GM21390 (cell line): Measurements from ENCODE around the gene HDGFL3.
"Not testable (repeated sequence)": the region's sequence is repeated elsewhere in the genome, so short reads cannot be mapped to it uniquely, and the experiment has no call there.

Experiments used
- ATAC-seq: cut with Tn5 transposase; IDR thresholded peaks from one replicate; pipeline ENCODE4 v1.9.1; 2021; ENCODE audit not compliant: unreplicated experiment

Gene HDGFL3

DNA sequence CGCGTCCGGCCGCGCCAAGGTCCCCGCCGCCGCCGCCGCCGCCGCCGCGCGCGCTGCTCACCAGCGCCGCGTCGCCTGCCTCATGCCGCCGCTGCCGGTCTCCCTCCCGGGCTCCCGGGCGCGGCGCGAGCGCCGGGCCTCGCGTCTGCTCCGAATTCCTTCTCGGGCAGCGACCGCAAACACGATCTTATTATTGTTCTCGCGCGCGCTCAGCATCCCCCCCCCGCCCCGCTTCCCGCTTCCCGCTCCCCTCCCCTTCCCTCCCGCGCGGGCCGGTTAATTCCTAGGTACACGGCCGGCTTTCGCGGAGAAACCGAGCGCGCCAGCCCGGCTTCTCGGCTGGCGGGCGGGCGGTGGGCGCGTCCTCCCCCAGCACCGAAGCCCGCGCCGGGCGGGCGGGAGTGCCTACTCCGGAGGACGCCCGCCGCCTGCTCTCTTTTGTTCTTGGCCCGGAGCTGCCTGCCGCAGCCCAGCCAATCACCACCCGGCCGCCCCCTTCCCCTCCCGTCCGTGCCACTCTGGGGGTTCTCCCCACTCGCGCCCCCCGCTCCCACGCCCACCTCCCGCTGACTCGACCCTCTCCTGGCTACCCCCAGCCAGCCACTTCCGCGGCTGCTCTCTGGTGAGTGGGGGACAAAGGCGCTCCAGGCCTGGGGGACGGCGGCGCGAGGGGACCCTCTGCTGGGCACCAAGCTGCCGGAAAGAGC is at the start of gene HDGFL3:
Gene HDGFL3 (minus strand): TSS at position 164 of the 707 bp plus-strand sequence. CDS start 409 bp downstream, outside the sequence.
- ATAC-seq, result peak; percentile 42

DNA sequence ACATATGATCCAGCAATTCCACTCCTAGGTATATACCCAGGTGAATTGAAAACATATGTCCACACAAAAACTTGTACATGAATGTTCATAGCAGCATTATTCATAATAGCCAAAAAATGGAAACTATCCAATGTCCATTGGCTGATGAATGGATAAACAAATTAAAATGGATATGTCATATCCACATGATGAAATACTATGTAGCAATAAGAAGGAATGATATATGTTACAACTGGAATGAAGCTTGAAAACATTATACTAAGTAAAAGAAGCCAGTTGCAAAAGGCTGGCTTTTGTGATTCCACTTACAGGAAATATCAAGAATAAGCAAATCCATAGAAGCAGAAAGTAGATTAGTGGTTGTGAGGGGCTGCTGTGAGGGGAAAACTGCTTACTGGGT is 43.2 kb upstream of the HDGFL3 start:
- ATAC-seq, result no peak

DNA sequence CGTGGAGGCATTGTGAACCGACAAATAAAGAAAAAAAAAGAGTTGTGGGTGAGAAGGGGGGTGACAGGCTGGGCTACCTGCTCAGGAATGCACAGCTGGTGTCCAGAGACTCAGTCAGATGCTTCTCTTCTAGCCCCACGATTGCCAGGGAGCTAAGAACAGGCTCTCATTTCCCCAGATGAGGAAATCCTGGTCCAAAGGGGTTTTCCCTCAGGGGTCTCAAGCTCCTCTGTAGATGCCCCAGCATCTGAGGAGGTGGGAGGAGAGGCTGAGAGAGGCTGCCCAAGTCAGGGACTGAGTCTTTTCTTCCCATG is 41.4 kb upstream of the HDGFL3 start:
- no peak for ATAC-seq

DNA sequence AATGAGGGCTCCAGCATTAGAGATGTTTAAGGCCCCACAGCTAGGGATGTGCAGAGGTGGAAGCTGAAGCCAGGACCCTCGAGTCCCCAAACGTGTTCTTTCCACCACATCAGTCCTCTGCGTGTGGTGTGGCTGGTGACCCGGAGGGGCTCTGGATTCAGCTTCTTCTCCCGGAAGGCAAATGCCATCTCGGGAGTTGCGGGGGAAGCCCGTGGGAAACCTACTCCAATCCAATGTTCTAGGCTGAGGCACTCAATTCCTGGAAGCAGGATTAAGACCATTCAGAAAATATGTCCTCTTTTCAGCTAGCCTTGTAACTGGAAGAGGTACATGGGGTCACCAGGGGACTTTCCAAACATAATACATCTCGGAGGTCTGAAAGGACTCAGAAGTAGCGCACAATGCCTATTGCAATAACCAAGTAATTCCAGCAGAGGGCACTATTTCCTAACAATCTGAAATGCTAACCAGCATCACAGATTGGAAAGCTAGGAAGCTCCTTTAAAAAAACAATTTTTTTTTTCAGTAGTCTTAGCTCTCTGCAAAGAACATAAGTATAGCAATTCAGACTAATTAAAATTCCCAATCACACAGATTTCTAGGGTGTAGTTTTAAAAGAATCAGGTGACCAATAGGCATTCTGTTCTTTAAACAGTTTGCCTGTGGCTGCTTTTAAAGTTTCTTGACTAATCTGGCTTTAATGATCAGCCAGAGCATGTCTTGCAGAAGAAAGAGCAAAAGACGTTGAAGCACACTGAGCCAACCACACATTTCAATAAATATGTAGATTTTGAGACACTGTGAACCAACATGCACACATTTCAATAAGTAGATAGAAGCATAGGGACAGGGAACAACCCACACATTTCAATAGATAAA is 40.8 kb upstream of the HDGFL3 start:
- no peak for ATAC-seq

DNA sequence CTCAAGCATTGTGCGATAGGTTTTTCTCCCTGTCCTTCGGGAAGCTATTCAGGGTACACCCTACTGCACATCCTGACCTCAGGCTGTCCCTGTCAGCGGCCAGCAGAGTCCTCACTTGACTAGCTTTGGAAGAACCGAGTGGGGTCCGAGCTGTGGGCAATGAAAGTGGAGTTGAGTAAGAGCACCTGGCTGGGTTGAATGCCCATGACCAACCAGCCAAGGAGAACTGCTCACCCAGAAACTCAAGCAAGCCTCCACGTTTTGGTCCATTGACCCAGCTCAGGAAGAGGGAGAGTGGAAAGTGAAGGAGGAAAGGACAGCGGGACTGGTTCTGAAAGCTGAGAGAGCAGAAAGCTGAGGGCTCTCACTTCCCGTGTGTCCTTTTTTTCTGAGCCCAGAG is 36.0 kb upstream of the HDGFL3 start:
- no peak for ATAC-seq

GRCh38 chr15:83230242-83230641 is 22.6 kb upstream of the HDGFL3 start:
- no peak for ATAC-seq

DNA sequence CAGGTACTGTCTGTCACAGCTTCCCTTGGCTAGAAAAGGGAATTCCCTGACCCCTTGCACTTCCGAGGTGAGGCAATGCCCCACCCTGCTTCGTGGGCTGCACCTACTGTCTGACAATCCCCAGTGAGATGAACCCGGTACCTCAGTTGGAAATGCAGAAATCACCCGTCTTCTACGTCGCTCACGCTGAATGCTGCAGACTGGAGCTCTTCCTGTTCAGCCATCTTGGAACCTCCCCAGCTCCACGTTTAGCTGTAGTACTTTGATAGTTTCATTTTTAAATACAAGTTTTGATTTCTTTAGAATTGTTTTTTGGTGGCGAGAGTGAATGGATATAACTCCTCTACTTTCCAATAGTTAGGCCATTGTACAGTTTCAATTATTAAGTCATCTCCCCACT is 17.8 kb upstream of the HDGFL3 start:
- ATAC-seq, result no peak

DNA sequence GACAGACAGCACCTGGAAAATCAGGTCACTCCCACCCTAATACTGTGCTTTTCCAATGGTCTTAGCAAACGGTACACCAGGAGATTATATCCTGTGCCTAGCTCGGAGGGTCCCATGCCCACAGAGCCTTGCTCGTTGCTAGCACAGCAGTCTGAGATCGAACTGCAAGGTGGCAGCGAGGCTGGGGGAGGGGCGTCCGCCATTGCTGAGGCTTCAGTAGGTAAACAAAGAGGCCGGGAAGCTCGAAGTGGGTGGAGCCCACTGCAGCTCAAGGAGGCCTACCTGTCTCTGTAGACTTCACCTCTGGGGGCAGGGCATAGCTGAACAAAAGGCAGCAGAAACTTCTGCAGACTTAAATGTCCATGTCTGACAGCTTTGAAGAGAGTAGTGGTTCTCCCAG is 14.2 kb upstream of the HDGFL3 start:
- not testable (repeated sequence) for ATAC-seq

- no peak for ATAC-seq
Observed at GRCh38 chr15:83219026-83219425, 11.4 kb upstream of the HDGFL3 start.

DNA sequence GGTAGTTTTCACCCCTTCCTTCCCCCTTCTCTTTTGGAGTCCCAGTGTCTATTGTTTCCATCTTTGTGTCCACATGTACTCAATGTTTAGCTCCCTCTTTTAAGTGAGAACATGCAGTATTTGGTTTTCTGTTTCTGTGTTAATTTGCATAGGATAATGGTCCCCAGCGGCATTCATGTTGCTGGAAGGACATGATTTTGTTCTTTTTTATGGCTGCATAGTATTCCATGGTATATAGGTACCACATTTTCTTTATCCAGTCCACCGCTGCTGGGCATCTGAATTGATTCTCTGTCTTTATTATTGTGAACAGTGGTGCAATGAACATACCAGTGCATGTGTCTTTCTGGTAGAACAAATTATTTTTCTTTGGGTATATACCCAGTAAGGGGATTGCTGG is 7.7 kb upstream of the HDGFL3 start:
- ATAC-seq, result no peak

DNA sequence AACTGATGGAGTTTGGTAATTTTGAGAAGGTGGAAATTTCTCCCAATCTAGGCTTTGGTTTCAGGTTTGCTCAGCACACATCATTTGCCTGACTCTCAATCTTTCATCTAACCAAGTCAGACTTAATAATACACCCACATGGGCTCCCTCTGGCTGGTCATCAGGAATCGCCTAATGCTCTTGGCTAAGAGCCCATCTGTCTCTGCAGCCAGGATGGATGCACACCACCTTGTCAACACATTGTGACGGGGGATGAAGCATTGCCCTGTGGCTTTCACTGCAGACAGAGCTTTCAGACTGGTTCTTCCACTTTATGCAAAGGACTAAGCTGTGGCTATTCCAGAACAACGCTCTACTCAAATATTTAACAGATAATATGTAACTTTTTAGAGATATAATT is 3.0 kb upstream of the HDGFL3 start:
- ATAC-seq, result no peak

- ATAC-seq, result no peak
Observed at GRCh38 chr15:83209333-83209732, 1.7 kb upstream of the HDGFL3 start.

- ATAC-seq, result no peak
Observed at GRCh38 chr15:83208367-83208661, 691 bp upstream of the HDGFL3 start.

- peak; percentile 31 for ATAC-seq
Observed at GRCh38 chr15:83207009-83207659, 489 bp downstream of the HDGFL3 start.

DNA sequence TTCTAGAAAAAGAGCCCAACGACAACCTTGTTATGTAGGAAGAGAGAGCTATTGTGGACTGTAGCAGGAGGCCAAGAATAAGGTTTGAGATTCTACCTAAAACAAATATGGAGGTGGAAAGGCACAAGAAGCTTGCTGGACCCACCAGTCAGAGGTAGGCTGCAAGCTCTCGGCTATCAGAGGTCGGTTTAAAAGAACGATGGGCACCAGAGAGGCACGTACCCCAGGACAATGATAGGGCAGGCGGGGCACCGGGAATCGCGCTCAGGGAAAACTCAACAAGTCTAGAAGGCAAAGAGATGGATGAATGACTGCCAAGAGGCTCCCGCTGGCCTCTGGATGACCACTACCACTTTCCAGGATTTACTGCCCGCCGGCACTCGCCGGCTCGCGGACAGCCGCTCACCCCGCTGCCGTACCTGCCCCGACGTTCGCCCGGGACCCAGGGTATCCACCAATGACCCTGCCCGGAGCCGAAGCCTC is 1.1 kb downstream of the HDGFL3 start:
- ATAC-seq, result no peak

DNA sequence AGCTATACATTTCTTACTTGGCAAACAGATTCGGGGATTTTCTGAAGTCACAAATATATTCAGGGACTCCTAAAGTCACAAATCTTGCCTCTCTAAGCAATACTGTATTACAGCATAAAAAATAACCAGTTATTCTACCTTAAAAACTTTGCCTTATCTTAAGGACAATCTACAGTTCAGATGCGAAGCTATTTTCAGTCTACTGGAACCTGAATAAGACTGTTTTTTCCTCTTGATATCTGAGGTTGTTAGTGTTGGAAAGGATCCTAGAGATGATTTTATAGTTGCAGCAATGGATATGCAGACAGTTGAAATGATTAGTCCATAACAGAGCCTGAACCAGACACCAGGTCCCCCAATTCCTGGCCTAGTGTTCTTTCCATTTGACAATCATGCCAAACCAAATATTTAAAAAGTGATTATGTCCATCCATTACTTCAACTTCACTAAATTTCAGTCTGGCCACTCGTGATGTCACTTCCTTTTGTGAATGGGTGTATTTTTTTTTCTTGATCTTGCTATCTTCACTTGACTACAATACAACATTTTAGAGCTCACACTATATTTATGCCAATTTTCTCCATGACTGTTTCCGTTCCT is 1.8 kb downstream of the HDGFL3 start:
- no peak for ATAC-seq

DNA sequence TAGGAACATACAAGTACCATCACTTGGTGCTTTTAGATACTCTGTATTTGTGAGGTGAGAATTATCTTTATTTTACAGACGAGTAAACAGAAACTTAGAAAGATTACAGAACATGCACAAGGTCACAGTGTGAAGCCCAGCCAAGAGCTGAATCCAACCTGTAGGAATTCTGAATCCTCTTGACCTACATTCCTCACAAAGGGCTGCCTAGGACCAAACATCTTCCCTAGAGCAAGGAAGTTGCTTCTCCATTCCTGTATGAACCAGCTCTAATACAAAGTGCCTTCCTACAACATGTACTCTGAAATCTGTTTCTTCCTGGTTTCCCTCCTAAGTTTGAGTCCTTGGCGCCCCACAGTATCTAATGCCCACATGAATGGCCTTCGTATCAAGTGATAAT is 2.9 kb downstream of the HDGFL3 start:
- no peak for ATAC-seq

DNA sequence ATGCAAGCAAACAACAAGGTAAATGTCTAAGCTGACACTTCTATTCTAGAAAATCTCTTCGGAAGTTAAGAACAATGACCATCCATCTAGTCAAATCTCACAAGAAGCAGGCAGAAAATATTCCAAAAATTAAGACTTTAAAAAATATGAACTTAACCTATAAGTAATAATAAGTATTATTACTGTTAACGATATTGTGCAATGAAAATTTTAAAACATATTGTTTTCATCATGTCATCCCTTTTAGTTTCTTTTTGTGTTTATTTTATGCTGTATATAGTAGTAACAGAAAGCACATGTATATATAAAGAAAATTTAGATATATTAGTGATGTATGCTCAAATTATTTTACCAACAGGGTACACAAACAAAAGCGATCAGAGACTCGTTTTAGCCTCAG is 4.1 kb downstream of the HDGFL3 start:
- no peak for ATAC-seq

DNA sequence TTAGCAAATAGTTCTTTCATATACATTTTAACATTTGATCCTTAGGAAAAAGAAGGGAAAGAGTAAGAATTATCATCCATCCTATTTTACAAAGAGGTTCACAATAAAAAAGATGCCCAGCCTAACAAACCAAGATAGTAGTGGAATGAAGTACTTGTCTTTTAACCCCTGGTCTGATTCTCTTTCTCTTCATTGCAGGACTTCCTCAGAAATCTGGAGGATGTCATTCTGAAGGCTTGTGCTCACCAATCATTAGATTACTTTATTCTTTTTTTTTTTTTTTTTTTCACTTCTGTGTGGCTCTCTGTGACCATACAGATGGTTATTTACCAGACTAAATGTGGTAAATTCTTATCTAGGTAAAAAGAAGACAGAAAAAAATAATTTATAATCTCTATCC is 7.0 kb downstream of the HDGFL3 start:
- ATAC-seq, result no peak

GRCh38 chr15:83200162-83200561 is 7.5 kb downstream of the HDGFL3 start:
- no peak for ATAC-seq

GRCh38 chr15:83199288-83199687 is 8.3 kb downstream of the HDGFL3 start:
- ATAC-seq, result peak; percentile 92

- no peak for ATAC-seq
Observed at GRCh38 chr15:83198476-83198875, 9.1 kb downstream of the HDGFL3 start.
